C4-2B (cell line): ENCODE data around the gene TMEM175.

Source experiments
- CTCF ChIP-seq: fragments of 450-650 bp; conservative IDR thresholded peaks from 2 replicates; pipeline ENCODE4 v1.5.1; 2017; ENCODE audit warnings: mild to moderate bottlenecking
- ZFX ChIP-seq: fragments of 450-650 bp; IDR thresholded peaks from 2 replicates; pipeline ENCODE4 v1.6.1; 2017

- TF ChIP-seq CTCF (no peak), ZFX (no peak)
Observed at GRCh38 chr4:998096-998691, 65.9 kb downstream of the TMEM175 start.
